Mucosa of rectum (tissue), 2 donors: Measurements from ENCODE around the gene CHP1.
A peak's percentile ranks its signal among the peaks of the same experiment; 100 is the strongest.

Experiments used
- H3K27ac ChIP-seq, 2 donors: one replicate each; pipeline ENCODE4 v1.7.0; 2013; ENCODE audit warnings: inconsistent platforms in 2 of 2, low read depth in 2 of 2, low read length in 2 of 2
- H3K27me3 ChIP-seq, 2 donors: one replicate each; pipeline ENCODE4 v1.7.0; 2013; ENCODE audit warnings: low read length in 2 of 2; ENCODE audit not compliant: control insufficient read depth in 2 of 2, insufficient read depth in 2 of 2
- H3K36me3 ChIP-seq, 2 donors: one replicate each; pipeline ENCODE4 v1.7.0; 2013; ENCODE audit warnings: low read length in 2 of 2; ENCODE audit not compliant: control insufficient read depth in 2 of 2, insufficient read depth in 2 of 2
- H3K4me1 ChIP-seq, 2 donors: one replicate each; pipeline ENCODE4 v1.7.0; 2013; ENCODE audit warnings: low read length in 2 of 2, mild to moderate bottlenecking in 1 of 2; ENCODE audit not compliant: control insufficient read depth in 2 of 2, insufficient read depth in 2 of 2
- H3K4me3 ChIP-seq, 2 donors: one replicate each; pipeline ENCODE4 v1.7.0; 2013; ENCODE audit warnings: low read length in 2 of 2
- H3K9ac ChIP-seq, 2 donors: one replicate each; pipeline ENCODE4 v1.7.0; 2013; ENCODE audit warnings: low read length in 2 of 2, low read depth in 1 of 2, mild to moderate bottlenecking in 1 of 2
- H3K9me3 ChIP-seq, 2 donors: one replicate each; pipeline ENCODE4 v1.7.0; 2013; ENCODE audit warnings: low read length in 2 of 2; ENCODE audit not compliant: control insufficient read depth in 2 of 2
- donor health status: healthy.
- donor health status: Normal muscosa, but diverticular disease.

The CHP1 gene

GRCh38 chr15:41230650-41231421 lies at the start of gene CHP1, which contains the start of gene EXD1:
Gene CHP1 (plus strand): TSS chr15:41231268. CDS start chr15:41231383, 115 bp downstream.
Gene EXD1 (minus strand): TSS chr15:41230757. CDS start chr15:41226575, 4,182 bp downstream.
- Histone ChIP-seq H3K9me3 (no peaks in the 10 kb centered on the region), H3K27me3 (no peaks in the 10 kb centered on the region), H3K4me1 (peaks cover 11 to 14% of the 10 kb centered on the region in 2 donors), H3K36me3 (peaks cover 0 to 2% of the 10 kb centered on the region in 2 donors), H3K9ac (peak within 1 kb of the TSS; percentile 96 to 98), H3K27ac (peak within 1 kb of the TSS; percentile 95 to 96), H3K4me3 (peak within 1 kb of the TSS; percentile 91 to 99)

- H3K27me3 ChIP-seq, result no peaks in the 10 kb centered on the region
Measured at GRCh38 chr15:41182266-41182665, 48.8 kb upstream of the CHP1 start.

GRCh38 chr15:41183581-41183980 lies 47.5 kb upstream of the CHP1 start:
- H3K36me3 ChIP-seq, result no peaks in the 10 kb centered on the region
- no peaks in the 10 kb centered on the region for H3K4me1 ChIP-seq
- H3K9ac ChIP-seq, result no peak overlapping the region
- no peaks in the 10 kb centered on the region for H3K27me3 ChIP-seq
- no peak overlapping the region for H3K4me3 ChIP-seq
- no peak overlapping the region for H3K27ac ChIP-seq
- H3K9me3 ChIP-seq, result no peaks in the 10 kb centered on the region

More at GRCh38 chr15:41182266-41182665, 48.8 kb upstream of the CHP1 start:
- Histone ChIP-seq H3K9ac (no peak overlapping the region), H3K9me3 (no peaks in the 10 kb centered on the region), H3K4me3 (no peak overlapping the region), H3K4me1 (no peaks in the 10 kb centered on the region), H3K27ac (no peak overlapping the region), H3K36me3 (no peaks in the 10 kb centered on the region)

DNA sequence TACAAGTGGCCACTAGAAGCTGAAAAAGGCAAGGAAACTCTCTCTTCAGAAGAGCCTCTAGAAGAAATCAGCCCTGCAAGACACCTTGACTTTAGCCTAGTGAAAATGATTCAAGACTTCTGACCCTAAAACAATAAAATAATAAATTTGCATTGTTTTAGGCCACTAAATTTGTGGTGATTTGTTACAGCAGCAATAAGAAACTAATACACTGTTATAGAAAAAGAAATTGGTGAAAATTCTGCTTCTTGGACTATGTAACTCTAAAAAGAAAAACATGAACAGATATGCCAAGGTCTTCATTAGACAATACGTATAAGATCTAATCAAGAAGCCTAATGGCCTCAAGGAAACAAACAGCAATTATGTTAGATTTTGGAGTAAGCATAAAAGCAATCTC lies 36.6 kb upstream of the CHP1 start:
- H3K9me3 ChIP-seq, result no peaks in the 10 kb centered on the region
- H3K27ac ChIP-seq, result no peak overlapping the region
- H3K36me3 ChIP-seq, result no peaks in the 10 kb centered on the region
- no peak overlapping the region for H3K9ac ChIP-seq
- H3K4me3 ChIP-seq, result no peak overlapping the region
- H3K4me1 ChIP-seq, result no peaks in the 10 kb centered on the region
- no peaks in the 10 kb centered on the region for H3K27me3 ChIP-seq

- no peaks in the 10 kb centered on the region for H3K4me1 ChIP-seq
- no peaks in the 10 kb centered on the region for H3K27me3 ChIP-seq
- no peak overlapping the region for H3K9ac ChIP-seq
- H3K4me3 ChIP-seq, result no peak overlapping the region
- H3K27ac ChIP-seq, result no peak overlapping the region
- no peaks in the 10 kb centered on the region for H3K36me3 ChIP-seq
- H3K9me3 ChIP-seq, result no peaks in the 10 kb centered on the region
Measured at GRCh38 chr15:41199470-41199869, 31.6 kb upstream of the CHP1 start.

DNA sequence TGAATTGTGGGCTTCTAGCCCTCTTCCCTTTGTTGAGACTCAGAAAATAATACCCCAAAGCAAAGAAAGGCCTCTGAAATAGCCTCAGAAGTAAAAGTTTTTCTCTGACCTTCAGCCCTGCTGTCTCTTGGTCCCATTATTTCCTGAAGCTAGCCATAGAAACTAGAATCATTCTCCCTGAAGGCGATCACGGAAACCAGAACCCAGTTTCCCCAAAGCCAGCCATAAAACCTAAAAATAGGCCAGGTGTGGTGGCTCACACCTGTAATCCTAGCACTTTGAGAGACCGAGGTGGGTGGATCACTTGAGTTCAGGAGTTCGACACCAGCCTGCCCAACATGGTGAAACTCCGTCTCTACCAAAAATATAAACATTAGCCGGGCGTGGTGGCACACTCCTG lies 27.7 kb upstream of the CHP1 start:
- H3K4me3 ChIP-seq, result no peak overlapping the region
- H3K36me3 ChIP-seq, result no peaks in the 10 kb centered on the region
- H3K27ac ChIP-seq, result no peak overlapping the region
- no peaks in the 10 kb centered on the region for H3K9me3 ChIP-seq
- H3K4me1 ChIP-seq, result no peaks in the 10 kb centered on the region
- no peak overlapping the region for H3K9ac ChIP-seq
- no peaks in the 10 kb centered on the region for H3K27me3 ChIP-seq

DNA sequence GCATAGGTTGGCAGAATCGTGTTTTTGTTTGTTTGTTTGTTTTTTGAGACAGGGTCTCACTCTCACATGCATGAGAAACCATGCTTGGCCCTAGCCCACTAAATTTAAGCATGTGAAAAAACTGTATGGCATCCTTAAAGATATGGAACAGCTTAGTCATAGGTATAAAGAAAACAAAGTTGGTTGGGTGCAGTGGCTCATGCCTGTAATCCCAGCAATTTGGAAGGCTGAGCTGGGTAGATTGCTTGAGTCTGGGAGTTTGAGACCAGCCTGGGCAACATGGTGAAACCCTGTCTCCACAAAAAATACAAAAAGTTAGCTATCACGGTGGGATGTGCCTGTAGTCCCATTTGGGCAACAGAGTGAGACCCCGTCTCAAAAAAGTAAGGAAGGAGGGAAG lies 25.8 kb upstream of the CHP1 start:
- Histone ChIP-seq H3K9ac (no peak overlapping the region), H3K4me3 (no peak overlapping the region), H3K9me3 (no peaks in the 10 kb centered on the region), H3K27me3 (no peaks in the 10 kb centered on the region), H3K4me1 (no peaks in the 10 kb centered on the region), H3K36me3 (no peaks in the 10 kb centered on the region), H3K27ac (no peak overlapping the region)

DNA sequence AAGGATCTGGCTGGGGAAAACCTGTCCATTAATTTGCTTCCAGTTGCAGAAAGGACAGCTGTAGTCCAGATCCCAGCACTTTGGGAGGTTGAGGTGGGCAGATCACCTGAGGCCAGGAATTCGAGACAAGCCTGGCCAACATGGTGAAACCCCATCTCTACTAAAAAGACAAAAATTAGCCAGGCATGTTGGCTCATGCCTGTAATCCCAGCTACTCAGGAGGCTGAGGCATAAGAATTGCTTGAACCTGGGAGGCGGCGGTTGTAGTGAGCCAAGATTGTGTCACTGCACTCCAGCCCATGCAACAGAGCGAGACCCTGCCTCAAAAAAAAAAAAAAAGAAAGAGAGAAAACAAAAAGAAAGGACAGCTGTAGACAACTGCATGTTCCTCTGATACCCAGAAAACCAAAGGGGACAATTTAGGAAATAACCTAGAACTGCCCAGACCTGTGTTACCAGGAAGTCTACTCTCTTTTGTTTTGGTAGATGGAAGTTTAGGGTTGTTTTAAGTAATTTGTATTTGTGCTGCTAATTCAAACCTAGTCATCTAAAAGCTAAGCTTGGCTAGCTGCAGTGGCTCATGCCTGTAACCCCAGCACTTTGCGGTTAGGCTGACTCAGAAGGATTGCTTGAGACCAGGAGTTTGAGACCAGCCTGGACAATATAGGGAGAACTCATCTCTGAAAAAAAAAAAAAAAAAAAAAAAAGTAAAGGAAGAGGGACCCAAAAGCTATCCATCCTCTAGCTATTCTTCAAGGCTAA lies 23.2 kb upstream of the CHP1 start:
- H3K9ac ChIP-seq, result no peak overlapping the region
- H3K27ac ChIP-seq, result no peak overlapping the region
- no peaks in the 10 kb centered on the region for H3K36me3 ChIP-seq
- no peaks in the 10 kb centered on the region for H3K27me3 ChIP-seq
- H3K4me1 ChIP-seq, result no peaks in the 10 kb centered on the region
- no peaks in the 10 kb centered on the region for H3K9me3 ChIP-seq
- no peak overlapping the region for H3K4me3 ChIP-seq

DNA sequence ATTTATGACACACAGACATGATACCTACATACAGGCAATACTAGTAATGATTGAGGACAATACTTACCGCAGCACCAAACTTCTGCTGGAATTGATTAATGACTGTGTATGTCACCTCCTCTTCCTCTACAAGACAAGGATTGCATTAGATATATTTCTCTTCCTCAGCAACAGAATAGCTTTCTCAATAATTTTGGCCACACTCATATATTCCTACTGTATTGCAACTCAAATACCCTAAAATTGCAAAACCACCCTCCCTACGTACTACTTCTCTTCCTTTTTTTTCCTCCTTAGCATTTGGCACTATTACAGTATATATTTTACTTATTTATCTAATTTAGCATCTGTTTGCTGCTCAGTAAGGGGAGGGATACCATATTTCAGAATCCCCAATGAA lies 15.4 kb upstream of the CHP1 start:
- Histone ChIP-seq H3K36me3 (no peaks in the 10 kb centered on the region), H3K4me1 (no peaks in the 10 kb centered on the region), H3K27ac (no peak overlapping the region)

DNA sequence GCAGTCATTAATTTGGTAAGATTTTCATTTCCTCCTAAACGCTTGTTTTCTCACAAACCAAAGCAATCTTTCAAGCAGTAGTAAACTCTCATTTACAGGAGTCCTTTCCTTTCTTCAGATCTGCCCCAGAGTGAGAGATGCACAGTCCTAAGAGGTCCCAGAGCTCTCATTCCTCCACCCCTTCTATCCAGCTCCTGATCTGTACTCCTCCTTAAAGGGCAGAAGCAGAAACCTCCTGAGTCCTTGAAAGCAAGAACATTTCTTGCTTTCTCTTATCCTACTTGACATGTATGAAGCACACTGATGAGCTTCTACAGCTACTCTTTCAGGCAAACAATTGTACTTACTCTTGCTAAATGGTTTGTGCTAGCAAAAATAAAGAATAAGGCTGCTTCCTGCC lies 12.2 kb upstream of the CHP1 start:
- no peaks in the 10 kb centered on the region for H3K4me1 ChIP-seq
- H3K9me3 ChIP-seq, result no peaks in the 10 kb centered on the region
- no peaks in the 10 kb centered on the region for H3K27me3 ChIP-seq
- H3K9ac ChIP-seq, result no peak overlapping the region
- no peak overlapping the region for H3K27ac ChIP-seq
- H3K4me3 ChIP-seq, result no peak overlapping the region
- no peaks in the 10 kb centered on the region for H3K36me3 ChIP-seq

More for the DNA sequence above, 15.4 kb upstream of the CHP1 start:
- Histone ChIP-seq H3K4me3 (no peak overlapping the region), H3K9me3 (no peaks in the 10 kb centered on the region), H3K27me3 (no peaks in the 10 kb centered on the region), H3K9ac (no peak overlapping the region)
